NCI-H446 (cell line): Measurements from ENCODE around the gene KCNA10.

ENCODE experiments used
- DNase-seq, 2 experiments: peaks; one replicate each; lab custom pipeline; 2025; lab: John Stamatoyannopoulos, UW

Gene KCNA10

DNA sequence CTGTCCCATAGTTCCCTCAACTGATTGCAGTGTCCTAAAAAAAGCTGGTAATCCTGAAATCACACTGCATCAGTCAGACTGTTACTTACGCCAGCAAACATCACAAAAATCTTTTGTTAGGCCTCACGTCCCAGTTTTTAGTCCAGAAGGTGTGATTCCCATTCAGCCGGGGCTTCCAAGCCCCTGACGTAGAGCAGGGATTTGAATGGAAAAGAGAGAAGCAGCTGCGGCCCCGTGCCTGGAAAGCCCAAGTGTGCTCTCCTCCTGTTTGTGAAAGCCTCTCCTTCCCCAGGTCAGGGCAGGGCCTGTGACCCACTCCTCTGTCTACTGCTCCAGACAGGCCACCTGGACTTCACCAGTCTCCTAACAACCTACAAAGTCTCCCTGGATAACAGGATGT lies 20.7 kb downstream of the KCNA10 start:
- no peak for DNase-seq

DNA sequence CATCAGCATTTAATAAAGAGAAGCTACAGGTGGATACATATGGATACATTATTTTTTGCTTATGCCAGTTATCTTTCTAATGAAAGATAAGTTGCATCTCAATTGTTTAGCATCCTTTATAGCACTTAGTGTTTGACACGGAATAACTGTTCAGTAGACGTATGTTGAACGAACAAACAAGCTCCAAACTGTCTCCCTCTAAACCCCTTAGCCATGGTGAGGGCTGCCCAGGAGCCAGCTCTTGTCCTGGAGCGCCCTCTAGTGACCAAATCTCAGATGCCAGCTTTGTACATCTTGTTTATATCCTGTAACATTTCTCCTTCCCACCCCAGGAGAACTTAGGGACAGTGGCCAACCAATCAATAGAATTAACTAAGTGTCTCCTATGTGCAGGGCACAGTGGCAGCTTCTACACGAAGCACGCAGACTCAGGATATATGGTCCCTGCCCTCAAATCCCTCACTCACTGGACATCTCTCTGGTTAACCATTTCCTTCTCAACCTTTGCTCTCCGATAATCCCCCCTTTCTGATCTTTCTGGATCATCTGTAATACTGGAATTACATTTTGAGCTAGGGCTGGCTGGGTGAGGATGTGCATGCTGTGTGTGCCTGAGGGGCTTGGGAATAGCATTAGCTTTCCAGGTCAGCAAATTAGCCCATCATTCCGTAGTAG lies 22.9 kb downstream of the KCNA10 start:
- DNase-seq, result peak; percentile 48 to 88

DNA sequence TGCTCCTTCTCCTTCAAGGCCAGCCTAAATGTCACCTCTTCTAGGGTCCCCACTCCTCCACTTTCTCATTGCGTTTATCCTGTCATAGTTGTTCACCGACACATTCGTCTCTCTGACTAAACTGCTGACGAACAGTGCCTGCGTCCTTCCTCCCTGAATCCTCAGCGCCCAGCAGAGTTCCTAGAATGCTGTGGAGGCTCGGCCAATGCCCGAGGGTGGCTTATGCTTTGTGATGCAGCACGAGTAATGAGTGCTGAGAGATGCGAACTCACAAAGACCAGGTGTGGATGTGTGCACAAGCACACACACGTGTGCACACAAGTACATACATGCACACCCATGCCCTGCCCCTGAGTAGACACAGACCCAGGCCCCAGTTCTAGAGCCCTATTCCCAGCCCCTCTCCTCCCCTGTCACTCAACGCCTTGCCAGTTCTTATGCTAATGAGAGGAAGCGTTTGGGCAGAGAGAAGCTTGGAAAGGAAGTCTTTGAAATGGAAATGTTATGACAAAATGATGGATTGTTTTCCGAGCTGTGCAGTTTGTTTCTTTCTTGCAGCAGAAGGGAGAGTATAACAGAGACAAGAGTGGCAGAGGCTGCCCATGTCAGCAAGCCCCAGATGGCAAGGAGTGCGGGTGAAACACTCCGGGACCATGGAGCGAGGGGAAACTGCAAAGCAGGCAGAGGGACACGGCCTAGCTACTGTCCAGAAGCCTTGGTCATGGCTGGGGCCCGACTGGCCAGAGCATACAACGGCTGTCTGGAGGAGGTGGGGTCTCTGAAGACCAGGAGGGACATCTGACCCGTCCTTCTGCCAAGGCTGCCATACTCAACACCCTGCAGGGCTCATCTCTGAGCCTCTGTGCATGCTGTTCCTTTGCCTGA lies 24.2 kb downstream of the KCNA10 start:
- no peak for DNase-seq

DNA sequence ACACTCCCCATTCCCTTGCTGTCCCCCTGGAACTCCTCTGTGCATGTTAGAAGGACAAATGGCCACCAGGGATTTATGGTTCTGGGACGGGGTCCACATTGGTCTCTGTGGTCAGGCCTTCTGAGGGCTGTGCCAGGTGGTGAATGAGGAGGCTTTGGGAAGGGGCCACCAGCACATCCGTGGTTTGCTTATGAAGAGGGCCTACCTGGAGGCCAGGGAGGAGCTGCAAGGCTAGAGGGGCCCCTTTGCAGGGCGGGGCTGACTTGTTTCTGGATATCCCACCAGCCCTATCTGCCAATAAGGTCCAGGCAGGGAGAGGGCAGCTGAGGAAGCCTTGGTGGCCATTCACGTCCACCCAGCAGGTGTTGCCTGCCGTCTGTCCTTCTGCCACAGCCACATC lies 24.9 kb downstream of the KCNA10 start:
- DNase-seq, result no peak

DNA sequence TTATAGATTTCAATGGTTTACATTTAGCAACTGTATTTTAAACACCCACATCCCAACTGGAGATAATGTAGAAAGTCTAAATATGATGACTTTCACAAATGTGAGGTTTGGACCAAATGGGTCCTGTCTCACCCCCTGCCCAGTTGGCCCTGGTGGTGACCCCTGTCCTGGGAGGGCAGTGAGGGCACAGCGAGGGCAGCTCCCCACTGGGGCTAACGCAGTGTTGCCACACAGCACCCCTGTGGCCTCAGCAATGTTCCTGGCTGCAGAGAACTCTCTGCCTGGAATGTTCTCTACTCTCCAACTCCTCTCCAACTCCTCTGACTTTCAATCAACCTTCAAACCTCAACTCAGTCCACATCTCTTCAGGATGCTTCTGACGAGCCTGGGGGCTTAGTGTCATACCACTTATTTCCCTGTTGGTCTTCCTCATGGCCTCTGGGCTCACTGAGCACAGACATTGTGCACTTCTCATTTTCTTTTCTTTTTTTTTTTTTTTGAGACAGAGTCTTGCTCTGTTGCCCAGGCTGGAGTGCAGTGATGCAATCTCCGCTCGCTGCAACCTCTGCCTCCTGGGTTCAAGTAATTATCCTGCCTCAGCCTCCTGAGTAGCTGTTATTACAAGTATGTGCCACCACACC lies 25.8 kb downstream of the KCNA10 start:
- DNase-seq, result no peak

DNA sequence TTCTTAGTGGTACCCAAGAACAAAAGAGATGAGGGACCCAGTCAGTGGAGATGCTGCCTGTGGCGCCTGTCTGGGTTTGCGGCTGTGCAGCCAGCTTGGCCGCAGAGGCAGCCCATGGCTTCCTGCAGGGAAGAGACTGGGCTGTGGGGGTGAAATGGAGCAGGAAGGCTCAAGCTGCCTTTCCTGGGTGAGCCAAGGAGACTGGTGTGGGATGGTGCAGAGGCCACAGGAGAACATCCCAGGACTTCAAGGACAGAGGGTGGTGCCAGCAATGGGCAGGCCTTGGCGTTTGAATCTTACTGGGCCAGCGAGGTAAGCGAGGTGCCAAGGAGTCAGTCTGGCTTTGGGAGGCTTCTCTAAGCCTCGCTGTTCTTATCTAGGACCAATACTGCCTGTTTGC lies 26.4 kb downstream of the KCNA10 start:
- DNase-seq, result no peak

DNA sequence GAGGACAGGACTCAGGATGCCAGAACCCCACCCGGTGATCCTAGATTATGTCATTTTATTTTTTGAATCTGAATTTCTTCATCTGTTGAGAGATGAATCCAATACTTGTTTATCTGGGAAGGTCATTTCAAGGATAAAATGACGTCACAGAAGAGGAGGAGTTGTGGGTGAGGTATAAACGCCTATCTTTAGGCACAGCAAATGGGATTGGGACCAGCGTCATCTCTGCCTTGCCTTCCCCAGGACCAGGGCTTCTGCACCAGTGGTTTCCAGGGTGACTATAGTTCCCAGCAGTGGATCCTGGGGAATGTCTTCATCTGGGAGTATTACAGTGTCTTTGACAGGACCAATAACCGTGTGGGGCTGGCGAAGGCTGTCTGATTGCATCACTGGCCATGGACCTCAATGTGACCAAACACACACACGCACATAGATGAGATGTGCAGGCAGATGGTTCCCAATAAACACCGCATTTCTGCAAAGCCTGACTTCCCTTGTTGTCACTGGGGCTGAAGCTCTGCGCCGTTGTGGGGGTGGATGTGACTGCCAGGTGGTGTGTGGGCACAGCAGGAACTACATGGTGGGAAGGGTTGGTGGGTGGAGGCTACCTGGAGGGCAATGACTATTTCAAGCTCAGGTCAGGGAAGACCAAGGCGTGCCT lies 28.1 kb downstream of the KCNA10 start:
- no peak for DNase-seq

DNA sequence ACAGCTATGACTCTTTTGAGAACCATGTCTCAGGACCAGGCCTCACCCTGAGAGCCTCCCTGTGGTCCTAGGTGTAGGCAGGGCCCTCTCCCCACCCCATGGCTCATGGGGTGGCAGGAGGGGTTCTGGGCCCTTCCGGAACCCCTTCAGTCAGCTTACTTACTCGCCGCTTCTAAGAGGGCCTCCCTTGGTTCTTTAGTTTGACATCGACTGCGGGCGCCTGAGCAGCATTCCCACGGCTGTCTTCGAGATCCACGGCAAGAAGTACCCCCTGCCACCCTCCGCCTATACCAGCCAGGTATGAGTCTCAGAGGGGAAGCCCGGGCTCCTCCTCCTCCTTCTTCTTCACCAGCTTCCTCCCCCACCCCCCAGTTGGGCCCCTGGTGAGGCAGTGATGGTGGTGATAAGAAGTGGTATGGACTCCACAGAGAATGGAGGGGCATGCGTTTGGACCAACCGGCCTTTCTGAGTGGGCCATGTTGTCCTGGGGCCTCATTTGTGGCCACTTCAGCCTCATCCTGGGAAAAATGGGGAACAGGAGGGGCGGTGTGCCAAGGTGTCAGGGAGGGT lies 28.9 kb downstream of the KCNA10 start:
- no peak for DNase-seq

DNA sequence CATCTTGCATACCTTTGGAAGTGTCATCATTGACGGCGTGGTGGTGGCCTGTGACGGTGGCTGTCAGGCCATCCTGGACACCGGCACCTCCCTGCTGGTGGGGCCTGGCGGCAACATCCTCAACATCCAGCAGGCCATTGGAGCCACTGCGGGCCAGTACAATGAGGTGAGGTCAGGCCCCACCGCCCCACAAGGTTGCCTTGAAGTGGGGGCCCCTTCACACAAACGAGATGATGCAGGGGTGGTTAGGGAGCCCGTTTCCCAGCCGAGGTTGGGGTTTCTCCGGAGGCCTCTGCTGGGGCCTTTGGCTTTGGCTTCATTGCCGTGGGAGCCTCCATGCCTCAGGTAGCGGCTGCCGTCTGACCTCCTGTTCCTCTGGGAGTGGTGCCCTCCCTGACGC lies 29.6 kb downstream of the KCNA10 start:
- no peak for DNase-seq

DNA sequence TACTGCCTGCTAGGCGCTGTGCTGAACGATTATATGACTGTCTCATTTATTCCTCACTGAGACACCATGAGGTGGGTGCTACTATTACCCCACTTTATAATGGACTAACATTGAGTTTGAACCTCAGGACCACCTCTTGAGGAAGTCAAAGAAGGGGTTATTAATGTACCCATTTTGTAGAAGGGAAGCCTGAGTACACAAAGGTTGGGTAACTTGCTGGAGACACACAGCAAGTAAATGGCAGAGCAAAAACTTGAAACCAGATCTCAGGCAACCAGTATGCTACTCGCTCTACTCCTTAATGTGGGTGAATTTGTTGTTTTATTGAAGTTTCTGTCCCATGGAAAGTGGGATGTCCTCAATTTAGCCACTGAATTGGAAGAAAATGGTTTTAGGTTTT lies 30.1 kb downstream of the KCNA10 start:
- no peak for DNase-seq

DNA sequence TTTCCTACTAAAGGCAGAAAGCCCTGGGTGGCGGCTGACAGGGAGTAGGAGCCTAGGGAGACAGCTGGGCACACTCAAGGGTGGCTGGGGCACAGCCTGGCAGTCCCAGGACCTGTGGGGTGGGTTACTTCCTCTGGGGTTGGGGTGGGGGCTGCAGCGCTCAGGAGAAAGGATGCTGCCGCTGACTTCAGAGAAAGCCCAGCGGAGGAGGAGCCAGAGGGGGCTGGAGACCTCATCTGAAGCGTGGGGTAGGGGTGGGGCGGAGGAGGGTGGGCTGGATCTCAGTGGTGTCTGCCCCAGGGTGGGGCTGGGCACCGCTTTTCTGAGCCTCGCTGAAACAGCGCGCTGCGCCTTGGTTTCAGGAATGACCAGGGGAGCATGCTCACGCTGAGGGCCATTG lies 30.8 kb downstream of the KCNA10 start:
- no peak for DNase-seq

DNA sequence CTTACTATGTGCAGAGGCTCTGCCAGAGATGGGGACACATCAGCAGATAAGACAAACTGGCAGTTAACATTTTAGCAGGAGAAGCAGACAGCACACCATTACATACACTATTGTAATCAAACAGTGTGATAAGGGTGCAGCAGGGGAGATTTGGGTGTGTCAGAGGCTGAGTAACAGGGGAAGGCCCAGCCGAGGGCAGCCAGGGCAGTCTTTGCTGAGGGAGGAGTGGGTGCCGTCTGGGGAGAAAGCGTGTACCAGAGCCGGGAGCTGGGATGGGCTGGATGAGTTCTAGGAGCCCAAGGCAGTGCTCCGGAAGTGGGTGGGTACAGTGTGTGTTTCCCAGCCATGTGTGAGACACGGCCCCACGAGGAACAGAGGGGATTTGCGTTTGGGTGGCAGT lies 31.2 kb downstream of the KCNA10 start:
- DNase-seq, result no peak

DNA sequence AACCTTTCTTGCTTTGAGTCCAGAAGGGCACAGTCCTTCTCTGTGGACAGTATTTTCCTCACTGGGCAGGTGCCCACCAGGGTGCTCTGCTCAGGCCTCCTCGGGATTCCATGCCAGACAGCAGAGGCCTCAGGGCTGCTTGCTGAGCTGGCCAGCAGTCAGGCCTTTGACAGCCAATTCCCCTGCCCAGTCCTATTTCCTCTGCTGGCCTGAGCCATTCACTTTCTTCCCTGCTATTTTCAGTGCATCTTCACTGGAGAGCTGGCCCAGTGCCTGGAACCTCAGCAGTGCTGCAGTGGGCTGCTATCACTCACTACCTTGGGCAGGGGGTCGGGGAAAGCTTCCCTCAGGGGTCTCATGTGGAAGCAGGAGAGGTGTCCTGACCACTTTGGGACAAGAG lies 33.2 kb downstream of the KCNA10 start:
- no peak for DNase-seq

DNA sequence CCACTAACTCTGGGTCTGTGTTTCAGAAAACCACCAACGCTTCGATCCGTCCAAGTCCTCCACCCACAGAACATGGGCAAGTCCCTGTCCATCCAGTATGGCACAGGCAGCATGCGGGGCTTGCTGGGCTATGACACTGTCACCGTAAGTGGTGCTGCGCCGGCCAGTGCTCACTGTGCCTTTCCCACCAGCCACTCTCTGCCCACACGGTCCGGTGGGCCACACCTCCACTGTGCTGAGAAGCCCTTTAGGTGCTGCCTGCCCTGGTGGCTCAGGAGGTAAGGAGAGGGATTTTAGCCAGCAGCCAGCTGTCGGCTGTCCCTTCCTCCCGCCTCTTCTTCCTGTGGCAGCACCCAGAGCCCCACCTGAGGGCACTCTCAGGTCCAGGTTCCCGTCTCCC lies 34.2 kb downstream of the KCNA10 start:
- no peak for DNase-seq

DNA sequence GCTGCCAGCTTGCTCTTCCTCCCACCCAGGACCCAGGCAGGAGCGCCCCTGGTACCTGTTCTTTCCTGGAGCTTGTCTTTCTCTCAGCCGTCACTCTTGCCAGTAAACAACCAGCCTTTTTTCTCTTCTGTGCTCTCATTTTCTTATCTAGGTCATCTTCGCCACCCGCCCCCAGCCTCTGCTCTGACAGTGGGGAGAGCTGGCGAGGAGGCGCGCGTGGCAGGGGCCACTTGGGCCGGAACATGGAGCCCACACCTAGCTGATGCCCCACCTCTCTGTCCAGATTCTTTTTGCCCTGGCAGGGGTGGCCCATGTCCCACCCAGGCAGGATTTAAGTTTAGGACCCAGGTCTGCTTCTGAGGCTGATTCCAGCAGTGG lies 35.7 kb downstream of the KCNA10 start:
- no peak for DNase-seq

DNA sequence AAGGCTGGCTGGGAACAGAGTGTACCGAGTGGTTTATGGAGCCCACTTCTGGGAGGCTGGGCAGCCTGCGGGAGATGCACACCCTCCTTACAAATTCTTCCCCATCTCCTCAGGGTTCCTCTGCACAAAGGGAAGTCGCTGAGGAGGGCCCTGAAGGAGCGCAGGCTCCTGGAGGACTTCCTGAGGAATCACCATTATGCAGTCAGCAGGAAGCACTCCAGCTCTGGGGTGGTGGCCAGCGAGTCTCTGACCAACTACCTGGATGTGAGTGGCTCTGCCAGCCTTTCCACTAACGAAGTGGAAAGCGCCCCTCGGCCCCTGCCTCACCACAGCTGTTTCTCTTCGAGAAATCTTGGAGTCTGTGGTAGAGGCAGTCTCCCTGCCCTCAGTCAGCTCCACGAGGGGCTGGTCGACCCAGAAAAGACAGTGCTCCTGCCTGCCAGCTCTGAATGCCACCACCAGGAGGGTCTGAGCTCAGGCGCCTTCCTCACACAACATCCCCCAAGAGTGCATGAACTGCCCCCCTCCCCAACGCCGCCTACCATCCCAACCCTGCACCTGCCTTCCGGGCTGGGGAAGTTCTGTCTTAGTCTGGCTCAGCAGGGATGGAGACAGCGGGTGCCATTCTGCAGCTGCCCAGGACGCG lies 36.2 kb downstream of the KCNA10 start:
- no peak for DNase-seq

DNA sequence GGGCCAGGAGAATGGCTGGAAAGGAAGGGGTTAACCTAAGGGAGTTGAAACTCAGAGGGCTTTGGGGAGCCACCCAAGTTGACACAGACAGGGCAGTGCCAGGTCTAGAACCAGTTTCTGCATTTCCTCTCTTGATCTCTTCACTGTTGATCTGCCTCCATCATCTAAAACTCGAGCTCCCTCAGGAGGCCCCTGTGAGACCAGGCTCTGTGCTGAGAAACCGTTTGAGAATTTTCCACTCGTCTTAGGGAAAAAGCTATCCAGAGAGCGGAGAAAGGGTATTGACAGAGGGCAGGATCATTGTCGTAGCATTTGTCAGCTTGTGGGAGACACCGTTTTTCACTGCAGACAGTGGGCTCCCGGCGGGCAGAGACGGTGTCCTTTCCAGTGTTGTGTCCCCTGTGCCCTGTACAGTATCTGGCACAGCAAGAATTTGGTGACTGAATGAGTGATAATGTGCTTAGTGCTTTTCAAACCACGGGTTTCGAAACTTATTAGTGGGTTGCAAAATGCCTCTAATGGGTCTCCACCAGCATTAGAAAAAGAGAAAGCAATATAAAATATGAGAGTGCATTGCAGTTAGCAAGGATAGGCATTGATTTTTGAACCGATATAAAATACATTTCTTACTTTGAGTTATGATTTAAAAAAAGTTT lies 36.9 kb downstream of the KCNA10 start:
- no peak for DNase-seq

DNA sequence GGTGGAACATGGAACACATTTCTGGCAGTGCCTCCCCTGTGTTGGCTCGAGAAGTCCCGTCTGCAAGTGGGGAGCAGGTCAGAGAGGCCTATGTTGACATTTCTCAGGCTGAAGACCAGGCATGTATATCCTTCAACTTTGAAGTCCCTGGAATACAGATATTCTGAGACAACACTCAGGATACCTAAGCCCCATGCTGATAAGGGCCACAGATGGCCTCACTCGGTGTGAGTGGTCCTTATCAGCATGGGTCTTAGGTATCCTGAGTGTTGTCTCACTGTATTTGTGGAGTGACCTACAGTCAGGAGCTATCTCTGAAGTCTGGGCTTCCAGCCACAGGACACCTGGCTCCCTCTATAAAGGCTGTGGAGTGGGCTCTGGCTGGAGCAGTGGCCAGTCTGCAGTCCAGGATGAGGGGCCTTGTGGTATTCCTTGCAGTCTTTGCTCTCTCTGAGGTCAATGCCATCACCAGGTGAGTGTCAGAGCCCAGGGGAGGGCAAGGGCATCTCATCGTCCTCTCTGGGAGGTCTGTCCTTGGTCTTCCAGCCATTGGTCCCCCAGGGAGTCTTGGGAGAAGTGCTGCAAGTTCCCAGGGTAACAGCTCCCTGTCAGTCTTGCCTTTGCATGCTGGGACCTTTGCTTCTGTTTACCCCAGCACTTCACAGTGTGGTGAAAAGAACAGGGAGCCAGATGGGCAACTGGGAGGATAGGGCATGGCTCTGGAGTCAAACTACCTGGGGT lies 38.4 kb downstream of the KCNA10 start:
- no peak for DNase-seq

DNA sequence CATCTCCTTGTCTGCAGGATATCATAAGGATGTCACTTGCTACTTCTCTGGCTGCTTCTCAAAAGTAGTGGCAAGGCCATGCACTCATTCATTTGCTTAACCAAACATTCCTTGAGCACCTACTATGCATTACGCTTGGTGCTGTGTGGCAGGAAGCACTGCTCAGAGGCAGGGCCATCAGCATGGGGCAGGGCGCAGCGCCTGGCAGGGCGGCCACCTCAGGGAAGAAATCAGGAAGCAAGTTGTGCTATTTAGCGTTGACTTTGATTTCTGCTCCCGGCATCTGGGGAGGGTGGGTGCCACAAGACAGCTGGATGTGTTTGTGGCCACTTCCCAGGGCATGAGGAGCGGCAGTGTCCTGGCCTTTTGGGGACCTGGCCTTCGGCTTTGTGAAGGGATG lies 40.1 kb downstream of the KCNA10 start:
- DNase-seq, result no peak

DNA sequence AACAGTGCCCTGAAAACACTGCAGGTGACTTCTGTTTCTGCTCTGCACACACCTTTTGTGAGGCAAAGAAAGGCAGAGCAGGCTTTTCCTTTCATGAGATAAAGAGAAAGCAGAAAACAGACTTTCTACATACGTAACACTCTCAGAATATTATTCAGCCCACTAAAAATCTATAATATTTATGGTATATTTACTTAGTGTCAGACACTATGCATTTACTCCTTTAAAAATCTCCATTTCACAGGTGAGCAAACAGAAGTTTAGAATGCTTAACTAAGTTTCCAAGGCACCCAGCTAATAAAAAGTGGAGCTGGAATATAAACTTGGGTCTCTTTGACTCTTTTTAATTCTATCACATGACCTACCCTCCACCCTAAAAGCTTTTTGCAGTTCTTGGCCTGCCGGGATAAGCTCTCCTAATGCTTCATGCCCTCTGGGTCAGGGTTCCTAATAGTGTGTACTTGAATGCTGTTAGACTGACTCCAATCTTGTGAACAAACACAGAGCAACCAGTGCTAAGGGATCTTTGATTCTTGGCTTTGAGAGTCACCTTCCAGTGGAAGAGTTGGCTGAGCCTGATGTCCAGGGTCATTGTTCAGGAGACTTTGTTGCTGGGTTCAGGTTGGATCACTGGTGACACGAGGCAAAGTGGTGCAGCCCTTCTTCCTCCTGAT lies 40.9 kb downstream of the KCNA10 start:
- DNase-seq, result no peak
